HG03575 (cell line): ENCODE data around the gene VPS52.

Experiments
- ATAC-seq: cut with Tn5 transposase; IDR thresholded peaks from one replicate; pipeline ENCODE4 v1.9.1; 2021; ENCODE audit not compliant: unreplicated experiment, insufficient number of reproducible peaks, low FRiP score; ENCODE audit errors: extremely low read depth

The VPS52 gene

GRCh38 chr6:33305052-33305451, 33.4 kb upstream of the VPS52 start:
- ATAC-seq, result no peak

GRCh38 chr6:33304216-33304615, 32.5 kb upstream of the VPS52 start:
- ATAC-seq, result no peak

GRCh38 chr6:33301877-33302276, 30.2 kb upstream of the VPS52 start:
- ATAC-seq, result no peak

- no peak for ATAC-seq
Observed at GRCh38 chr6:33299237-33299944, 27.7 kb upstream of the VPS52 start.

GRCh38 chr6:33298773-33299236, 27.1 kb upstream of the VPS52 start, which contains the start of gene RGL2:
Gene RGL2, minus strand, starts transcription at chr6:33298942. Its CDS starts 332 bp downstream, at chr6:33298610.
- no peak for ATAC-seq

- no peak for ATAC-seq
Observed at GRCh38 chr6:33297956-33298772, 26.5 kb upstream of the VPS52 start.

GRCh38 chr6:33297406-33297955, 25.8 kb upstream of the VPS52 start:
- ATAC-seq, result no peak

- ATAC-seq, result no peak
Observed at GRCh38 chr6:33296797-33297405, 25.2 kb upstream of the VPS52 start.

- no peak for ATAC-seq
Observed at GRCh38 chr6:33295621-33296369, 24.1 kb upstream of the VPS52 start.

- no peak for ATAC-seq
Observed at GRCh38 chr6:33294086-33294823, 22.6 kb upstream of the VPS52 start.

GRCh38 chr6:33292996-33293682, 21.5 kb upstream of the VPS52 start:
- ATAC-seq, result no peak

- ATAC-seq, result no peak
Observed at GRCh38 chr6:33290459-33290858, 18.8 kb upstream of the VPS52 start.

- ATAC-seq, result no peak
Observed at GRCh38 chr6:33289784-33290315, 18.2 kb upstream of the VPS52 start.

GRCh38 chr6:33288921-33289783, 17.5 kb upstream of the VPS52 start, which contains the start of the genes PFDN6 and WDR46:
Gene PFDN6, plus strand, starts transcription at chr6:33289601. Its CDS starts 256 bp downstream, at chr6:33289857.
Gene WDR46, minus strand, starts transcription at chr6:33289239. Its CDS starts 69 bp downstream, at chr6:33289170.
- peak; percentile 57 for ATAC-seq

GRCh38 chr6:33288141-33288920, 16.7 kb upstream of the VPS52 start:
- no peak for ATAC-seq
